ENCODE results near the gene ARHGAP33.

The ARHGAP33 gene

GRCh38 chr19:35775298-35776101, at the start of gene ARHGAP33:
TSS of gene ARHGAP33 (plus strand) at chr19:35775564. CDS start at chr19:35775659, 95 bp downstream.
- peak; percentile 100 for DNase-seq

- DNase-seq: no peak
These were observed 48.1 kb upstream of the ARHGAP33 start for GRCh38 chr19:35727053-35727955.

- no peak for DNase-seq
These were observed 47.2 kb upstream of the ARHGAP33 start for GRCh38 chr19:35727956-35728706.

- DNase-seq: no peak
These were observed 46.3 kb upstream of the ARHGAP33 start for GRCh38 chr19:35729021-35729420.

GRCh38 chr19:35729763-35730162, 45.6 kb upstream of the ARHGAP33 start:
- no peak for DNase-seq

- no peak for DNase-seq
These were observed 45.0 kb upstream of the ARHGAP33 start for GRCh38 chr19:35730326-35730725.

GRCh38 chr19:35731353-35731752, 44.0 kb upstream of the ARHGAP33 start:
- DNase-seq: no peak

GRCh38 chr19:35731779-35732405, 43.5 kb upstream of the ARHGAP33 start:
- no peak for DNase-seq

GRCh38 chr19:35732540-35733179, 42.7 kb upstream of the ARHGAP33 start:
- DNase-seq: no peak

GRCh38 chr19:35733180-35734125, 41.9 kb upstream of the ARHGAP33 start:
- no peak for DNase-seq

- DNase-seq: no peak
These were observed 41.1 kb upstream of the ARHGAP33 start for GRCh38 chr19:35734273-35734672.

- DNase-seq: no peak
These were observed 40.5 kb upstream of the ARHGAP33 start for GRCh38 chr19:35734889-35735288.

GRCh38 chr19:35736913-35737886, 38.2 kb upstream of the ARHGAP33 start:
- peak; percentile 49 for DNase-seq

GRCh38 chr19:35738021-35738886, 37.1 kb upstream of the ARHGAP33 start:
- DNase-seq: no peak

GRCh38 chr19:35738887-35739229, 36.5 kb upstream of the ARHGAP33 start:
- no peak for DNase-seq

- no peak for DNase-seq
These were observed 35.9 kb upstream of the ARHGAP33 start for GRCh38 chr19:35739275-35740107.

GRCh38 chr19:35740108-35740422, 35.3 kb upstream of the ARHGAP33 start:
- DNase-seq: no peak
